Measurements from ENCODE around the gene ENTPD7. TPM values are rescaled to one million over a fixed set of nuclear protein-coding genes. Genes with fewer than 3 reads are reported as not detected.

Gene ENTPD7
- total and polyA plus RNA-seq, 7 experiments from 2014 or later: 0.47 to 6.6 (median 3.2) TPM

DNA sequence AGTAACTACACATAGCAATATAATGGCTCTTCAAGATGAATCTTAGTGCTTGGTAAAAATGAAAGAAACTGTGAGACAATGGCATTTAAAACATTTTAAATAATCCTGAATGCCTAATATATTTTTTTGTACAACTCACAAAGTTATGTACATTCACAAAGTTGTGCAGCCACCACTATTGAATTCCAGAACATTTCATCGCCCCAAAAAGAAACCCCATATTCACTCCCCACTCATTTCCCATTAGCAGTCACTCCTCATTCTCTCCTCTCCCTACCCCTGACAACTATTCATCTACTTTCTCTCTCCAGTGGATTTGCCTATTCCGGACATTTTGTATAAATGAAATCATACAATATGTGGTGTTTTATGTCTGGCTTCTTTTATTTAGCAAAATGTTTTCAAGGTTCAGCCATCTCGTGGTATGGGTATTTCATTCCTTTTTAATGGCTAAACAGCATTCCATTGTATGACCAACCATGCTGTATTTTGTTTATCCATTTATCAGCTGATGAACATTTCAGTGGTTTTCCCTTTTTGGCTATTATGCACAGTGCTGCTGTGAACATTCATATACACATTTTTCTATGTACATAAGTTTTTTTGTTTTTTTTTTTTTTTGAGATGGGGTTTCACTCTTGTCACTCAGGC lies 34.7 kb downstream of the ENTPD7 start:
- no peaks in the 10 kb centered on the region for H3K4me1 ChIP-seq (ENCODE audit: control insufficient read depth in 2 of 2, insufficient read depth in 2 of 2, low read length in 2 of 2)
- no peaks in the 10 kb centered on the region for H3K4me1 Mint-ChIP-seq
- H3K9me3 Mint-ChIP-seq: no peaks in the 10 kb centered on the region
- H3K27ac ChIP-seq (ENCODE audit: low read depth, low read length): no peak overlapping the region
- H3K36me3 ChIP-seq (ENCODE audit: control insufficient read depth in 2 of 3, insufficient read depth in 3 of 3, low read length in 3 of 3): peaks cover 3 to 29% (median 4%) of the 10 kb centered on the region in 3 experiments
- H3K27ac Mint-ChIP-seq: peak overlapping the region in 1 of 9 donors; percentile 6
- H3K36me3 Mint-ChIP-seq: peaks cover 12 to 58% (median 22%) of the 10 kb centered on the region in 5 donors
- intact Hi-C loops (cut with micrococcal nuclease): no loop called here
- no peak overlapping the region for H3K4me3 Mint-ChIP-seq
- DNase-seq: no peak
- no peaks in the 10 kb centered on the region for H3K27me3 ChIP-seq (ENCODE audit: control insufficient read depth in 2 of 2, insufficient read depth in 2 of 2, low read length in 2 of 2)
- ChIA-PET CTCF (no interaction called here), POLR2A (no interaction called here)
- no peak overlapping the region for H3K4me3 ChIP-seq (ENCODE audit: low read length)
- no peaks in the 10 kb centered on the region for H3K27me3 Mint-ChIP-seq
- ATAC-seq: no peak
- H3K9me3 ChIP-seq (ENCODE audit: control insufficient read depth in 2 of 3, low read length in 3 of 3): no peaks in the 10 kb centered on the region

DNA sequence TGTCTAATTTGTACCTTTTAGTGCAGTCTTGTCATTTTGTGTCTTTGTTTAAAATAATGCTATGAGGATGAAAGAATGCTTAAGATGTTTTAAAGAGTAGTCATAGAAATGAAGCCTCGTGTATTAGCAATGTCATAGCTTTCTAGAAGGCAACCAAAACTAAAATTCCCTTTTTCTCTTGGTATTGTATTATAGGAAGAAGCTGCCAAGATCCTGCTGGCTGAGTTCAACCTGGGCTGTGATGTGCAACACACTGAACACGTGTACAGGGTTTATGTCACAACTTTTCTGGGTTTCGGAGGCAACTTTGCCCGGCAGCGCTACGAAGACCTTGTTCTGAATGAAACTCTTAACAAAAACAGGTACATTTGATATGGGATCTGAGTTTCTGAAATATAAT lies 36.5 kb downstream of the ENTPD7 start:
- Mint-ChIP-seq H3K27ac (no peak overlapping the region), H3K27me3 (no peaks in the 10 kb centered on the region), H3K4me3 (no peak overlapping the region), H3K4me1 (peaks cover 0 to 2% (median 0%) of the 10 kb centered on the region in 7 donors), H3K36me3 (peaks cover 14 to 68% (median 24%) of the 10 kb centered on the region in 5 donors), H3K9me3 (no peaks in the 10 kb centered on the region)
- intact Hi-C loops (cut with micrococcal nuclease): no loop called here
- H3K27me3 ChIP-seq (ENCODE audit: control insufficient read depth in 2 of 2, insufficient read depth in 2 of 2, low read length in 2 of 2): no peaks in the 10 kb centered on the region
- no peak overlapping the region for H3K27ac ChIP-seq (ENCODE audit: low read depth, low read length)
- H3K4me3 ChIP-seq (ENCODE audit: low read length): no peak overlapping the region
- no peak for ATAC-seq
- POLR2A ChIA-PET: no interaction called here
- CTCF ChIA-PET: no interaction called here
- H3K4me1 ChIP-seq (ENCODE audit: control insufficient read depth in 2 of 2, insufficient read depth in 2 of 2, low read length in 2 of 2): no peaks in the 10 kb centered on the region
- H3K9me3 ChIP-seq (ENCODE audit: control insufficient read depth in 2 of 3, low read length in 3 of 3): no peaks in the 10 kb centered on the region
- DNase-seq: no peak
- H3K36me3 ChIP-seq (ENCODE audit: control insufficient read depth in 2 of 3, insufficient read depth in 3 of 3, low read length in 3 of 3): peaks cover 3 to 34% (median 4%) of the 10 kb centered on the region in 3 experiments

DNA sequence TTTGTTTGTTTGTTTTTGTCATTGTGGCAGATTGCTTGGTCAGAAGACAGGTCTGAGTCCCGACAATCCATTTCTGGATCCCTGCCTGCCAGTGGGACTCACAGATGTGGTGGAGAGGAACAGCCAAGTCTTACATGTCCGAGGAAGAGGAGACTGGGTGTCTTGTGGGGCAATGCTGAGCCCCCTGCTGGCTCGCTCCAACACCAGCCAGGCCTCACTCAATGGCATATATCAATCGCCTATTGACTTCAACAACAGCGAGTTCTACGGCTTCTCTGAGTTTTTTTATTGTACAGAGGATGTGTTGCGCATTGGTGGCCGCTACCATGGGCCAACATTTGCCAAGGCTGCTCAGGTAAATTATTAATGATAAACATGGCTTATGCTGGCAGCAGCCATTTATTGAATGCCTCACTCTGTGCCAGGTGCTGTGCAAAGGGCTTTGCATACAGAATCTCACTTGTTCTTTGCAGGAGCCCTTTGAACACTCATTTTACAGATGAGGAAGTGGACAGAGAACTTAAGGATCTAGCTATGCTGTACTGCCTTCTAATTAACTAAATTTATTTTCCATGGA lies 39.3 kb downstream of the ENTPD7 start:
- Histone ChIP-seq H3K9me3 (ENCODE audit: control insufficient read depth in 2 of 3, low read length in 3 of 3) (no peaks in the 10 kb centered on the region), H3K27me3 (ENCODE audit: control insufficient read depth in 2 of 2, insufficient read depth in 2 of 2, low read length in 2 of 2) (no peaks in the 10 kb centered on the region), H3K4me1 (ENCODE audit: control insufficient read depth in 2 of 2, insufficient read depth in 2 of 2, low read length in 2 of 2) (no peaks in the 10 kb centered on the region), H3K4me3 (ENCODE audit: low read length) (no peak overlapping the region), H3K36me3 (ENCODE audit: control insufficient read depth in 2 of 3, insufficient read depth in 3 of 3, low read length in 3 of 3) (peaks cover 3 to 45% (median 4%) of the 10 kb centered on the region in 3 experiments), H3K27ac (ENCODE audit: low read depth, low read length) (no peak overlapping the region)
- Mint-ChIP-seq H3K4me3 (no peak overlapping the region), H3K9me3 (no peaks in the 10 kb centered on the region), H3K27ac (no peak overlapping the region), H3K36me3 (peaks cover 16 to 50% (median 21%) of the 10 kb centered on the region in 5 donors), H3K27me3 (no peaks in the 10 kb centered on the region), H3K4me1 (peaks cover 0 to 2% (median 0%) of the 10 kb centered on the region in 7 donors)
- ChIA-PET CTCF (interaction anchor here (1.2 kb wide), 1 partner anchor 8 kb away, joined by 4 read pairs; no protein-coding TSS in a partner anchor), POLR2A (no interaction called here)
- DNase-seq: peak in 1 of 9 donors; percentile 4
- ATAC-seq: no peak
- intact Hi-C loops (cut with micrococcal nuclease): no loop called here

DNA sequence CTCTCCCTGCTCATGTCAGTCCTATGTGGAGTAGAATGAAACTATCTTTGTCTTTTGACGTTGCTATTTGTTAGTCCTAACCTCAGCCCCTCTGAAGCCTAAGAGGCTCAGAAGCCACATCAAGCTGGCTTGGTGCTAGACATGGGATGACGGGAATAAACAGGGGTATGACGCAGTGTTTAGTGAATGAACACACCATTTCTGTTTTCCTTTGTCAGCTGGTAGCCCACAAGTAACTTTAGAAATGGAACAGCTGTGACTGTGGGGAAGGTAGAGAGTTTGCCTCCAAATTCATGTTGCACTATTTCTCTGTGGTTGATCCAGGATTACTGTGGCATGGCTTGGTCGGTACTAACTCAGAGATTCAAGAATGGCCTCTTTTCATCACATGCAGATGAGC lies 41.3 kb downstream of the ENTPD7 start:
- DNase-seq (no peak), ATAC-seq (no peak)
- no peak overlapping the region for H3K4me3 Mint-ChIP-seq
- H3K4me1 ChIP-seq (ENCODE audit: control insufficient read depth in 2 of 2, insufficient read depth in 2 of 2, low read length in 2 of 2): no peaks in the 10 kb centered on the region
- H3K27me3 Mint-ChIP-seq: no peaks in the 10 kb centered on the region
- H3K27me3 ChIP-seq (ENCODE audit: control insufficient read depth in 2 of 2, insufficient read depth in 2 of 2, low read length in 2 of 2): no peaks in the 10 kb centered on the region
- peaks cover 3 to 56% (median 4%) of the 10 kb centered on the region in 3 experiments for H3K36me3 ChIP-seq (ENCODE audit: control insufficient read depth in 2 of 3, insufficient read depth in 3 of 3, low read length in 3 of 3)
- CTCF ChIA-PET: no interaction called here
- POLR2A ChIA-PET: no interaction called here
- no peaks in the 10 kb centered on the region for H3K9me3 Mint-ChIP-seq
- no peak overlapping the region for H3K27ac ChIP-seq (ENCODE audit: low read depth, low read length)
- no peak overlapping the region for H3K4me3 ChIP-seq (ENCODE audit: low read length)
- no peaks in the 10 kb centered on the region for H3K9me3 ChIP-seq (ENCODE audit: control insufficient read depth in 2 of 3, low read length in 3 of 3)
- H3K27ac Mint-ChIP-seq: peak overlapping the region in 1 of 9 donors; percentile 28
- peaks cover 16 to 57% (median 21%) of the 10 kb centered on the region in 5 donors for H3K36me3 Mint-ChIP-seq
- intact Hi-C loops (cut with micrococcal nuclease): no loop called here
- peaks cover 0 to 2% (median 0%) of the 10 kb centered on the region in 7 donors for H3K4me1 Mint-ChIP-seq

DNA sequence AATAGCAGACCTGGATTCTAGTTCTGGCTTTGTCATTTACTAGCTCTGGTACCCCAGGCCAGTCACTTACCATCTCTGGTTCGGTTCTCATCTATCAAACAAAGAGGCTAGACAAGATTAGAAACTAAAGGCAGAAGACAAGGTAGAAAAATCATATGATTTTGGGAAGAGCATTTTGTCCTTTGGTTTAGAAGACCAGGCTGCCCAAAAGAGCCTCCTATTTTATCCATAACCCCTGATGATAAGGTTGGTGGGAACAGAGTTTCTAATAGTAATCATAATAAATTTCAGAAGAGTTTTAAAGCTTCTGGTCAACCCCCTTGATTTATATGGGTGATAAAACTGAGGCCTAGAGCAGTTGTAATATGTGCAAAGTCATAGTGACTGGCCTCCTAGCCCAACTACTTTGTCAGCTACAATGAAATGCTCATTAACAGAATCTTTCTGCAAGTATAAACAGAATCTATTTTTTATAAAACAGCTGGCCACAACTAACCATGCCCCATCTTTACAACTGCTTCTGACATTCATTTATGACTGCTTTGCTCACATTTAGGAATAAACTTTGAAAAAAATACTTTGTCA lies 49.2 kb downstream of the ENTPD7 start:
- Mint-ChIP-seq H3K4me3 (no peak overlapping the region), H3K9me3 (no peaks in the 10 kb centered on the region), H3K27ac (peak overlapping the region in 1 of 9 donors; percentile 7), H3K4me1 (no peaks in the 10 kb centered on the region), H3K36me3 (peaks cover 0 to 28% (median 6%) of the 10 kb centered on the region in 5 donors), H3K27me3 (no peaks in the 10 kb centered on the region)
- intact Hi-C loops (cut with micrococcal nuclease): no loop called here
- POLR2A ChIA-PET: no interaction called here
- no peaks in the 10 kb centered on the region for H3K4me1 ChIP-seq (ENCODE audit: control insufficient read depth in 2 of 2, insufficient read depth in 2 of 2, low read length in 2 of 2)
- H3K9me3 ChIP-seq (ENCODE audit: control insufficient read depth in 2 of 3, low read length in 3 of 3): no peaks in the 10 kb centered on the region
- CTCF ChIA-PET: interaction anchor here (0.6 kb wide), 1 partner anchor 320 kb away, joined by 3 read pairs; no protein-coding TSS in a partner anchor
- no peaks in the 10 kb centered on the region for H3K27me3 ChIP-seq (ENCODE audit: control insufficient read depth in 2 of 2, insufficient read depth in 2 of 2, low read length in 2 of 2)
- H3K4me3 ChIP-seq (ENCODE audit: low read length): no peak overlapping the region
- DNase-seq (no peak), ATAC-seq (no peak)
- no peak overlapping the region for H3K27ac ChIP-seq (ENCODE audit: low read depth, low read length)
- H3K36me3 ChIP-seq (ENCODE audit: control insufficient read depth in 2 of 3, insufficient read depth in 3 of 3, low read length in 3 of 3): peaks cover 0 to 33% (median 0%) of the 10 kb centered on the region in 3 experiments

DNA sequence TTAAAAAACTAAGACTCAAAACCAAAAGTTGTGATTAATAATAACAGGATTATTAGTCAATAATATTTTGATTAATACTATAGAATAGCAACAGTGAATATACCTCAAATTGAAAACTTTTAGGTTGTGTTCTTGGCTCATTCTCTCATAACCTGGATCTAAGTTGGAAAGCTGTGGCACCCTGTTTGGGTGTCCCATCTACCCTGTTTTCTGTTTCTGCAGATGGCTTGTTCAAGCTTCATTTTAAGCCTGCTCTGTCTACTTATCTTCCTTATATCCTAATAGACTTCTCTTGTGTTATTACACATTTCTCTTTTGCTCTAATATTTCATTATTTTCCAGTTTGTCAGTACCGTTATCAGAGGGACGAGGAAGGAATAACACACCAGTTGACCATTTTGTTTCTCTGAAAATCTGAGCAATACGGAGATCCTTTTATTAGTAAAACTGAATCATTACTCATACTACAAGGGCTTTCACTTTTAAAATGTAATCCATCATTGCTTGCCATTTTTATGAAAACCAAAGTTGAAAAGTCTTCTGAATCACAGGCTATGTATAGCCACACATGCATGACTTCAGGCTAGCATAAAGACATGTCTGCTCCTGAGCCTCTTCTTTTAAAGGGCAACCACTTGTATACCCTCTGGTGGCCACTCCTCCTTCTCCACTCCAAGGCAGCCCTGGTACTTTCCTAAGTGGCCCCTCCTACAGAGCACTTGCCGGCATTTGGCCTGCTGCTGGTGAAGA lies 50.3 kb downstream of the ENTPD7 start:
- no peak overlapping the region for H3K4me3 ChIP-seq (ENCODE audit: low read length)
- Mint-ChIP-seq H3K36me3 (peaks cover 0 to 23% (median 3%) of the 10 kb centered on the region in 5 donors), H3K4me1 (no peaks in the 10 kb centered on the region), H3K4me3 (no peak overlapping the region), H3K27ac (no peak overlapping the region), H3K9me3 (no peaks in the 10 kb centered on the region), H3K27me3 (no peaks in the 10 kb centered on the region)
- no peak for ATAC-seq
- H3K9me3 ChIP-seq (ENCODE audit: control insufficient read depth in 2 of 3, low read length in 3 of 3): no peaks in the 10 kb centered on the region
- no peaks in the 10 kb centered on the region for H3K4me1 ChIP-seq (ENCODE audit: control insufficient read depth in 2 of 2, insufficient read depth in 2 of 2, low read length in 2 of 2)
- H3K27ac ChIP-seq (ENCODE audit: low read depth, low read length): no peak overlapping the region
- DNase-seq: no peak
- CTCF ChIA-PET: interaction anchor here (1.1 kb wide), 1 partner anchor 274 kb away, joined by 6 read pairs; no protein-coding TSS in a partner anchor
- H3K36me3 ChIP-seq (ENCODE audit: control insufficient read depth in 2 of 3, insufficient read depth in 3 of 3, low read length in 3 of 3): peaks cover 0 to 31% (median 0%) of the 10 kb centered on the region in 3 experiments
- intact Hi-C loops (cut with micrococcal nuclease): loop anchor here in 1 of 2 donors (2.0 to 5.0 kb wide), 3 partner anchors 79 to 317 kb away; no protein-coding TSS in a partner anchor
- POLR2A ChIA-PET: no interaction called here
- no peaks in the 10 kb centered on the region for H3K27me3 ChIP-seq (ENCODE audit: control insufficient read depth in 2 of 2, insufficient read depth in 2 of 2, low read length in 2 of 2)

Data from naive thymus-derived CD4-positive, alpha-beta T cell (primary cell).